Spleen (tissue), 11 donors: ENCODE measurements around the gene GALNT17. TPM values are rescaled to one million over a fixed set of nuclear protein-coding genes. Genes with fewer than 3 reads are reported as not detected.

Source experiments
- DNase-seq: peaks from one replicate; pipeline ENCODE4 v3.0.0-alpha.2; 2020
- H3K27ac ChIP-seq, 8 donors: fragments of 200-600 bp; sonication (generic) in 7 of 8; 1 replicate in 4 of 8; 2 replicates in 4 of 8; pipeline versions ENCODE4 v1.5.0 to v1.8.0; 2016 to 2021; ENCODE audit warnings: inconsistent platforms in 4 of 8, mild to moderate bottlenecking in 4 of 8, moderate library complexity in 1 of 8
- H3K27me3 ChIP-seq, 7 donors: fragments of 200-600 bp; sonication (generic) in 6 of 7; replicated peaks in 1 of 7; 1 replicate in 4 of 7; 2 replicates in 3 of 7; pipeline versions ENCODE4 v1.5.0 to v1.8.0; 2016 to 2021; ENCODE audit warnings: inconsistent platforms in 3 of 7, mild to moderate bottlenecking in 1 of 7
- H3K36me3 ChIP-seq, 6 donors: fragments of 200-600 bp; sonication (generic) in 5 of 6; 1 replicate in 4 of 6; 2 replicates in 2 of 6; pipeline versions ENCODE4 v1.5.0 to v1.8.0; 2016 to 2021; ENCODE audit warnings: inconsistent platforms in 2 of 6
- H3K4me1 ChIP-seq, 6 donors: fragments of 200-600 bp; sonication (generic) in 5 of 6; 1 replicate in 3 of 6; 2 replicates in 3 of 6; pipeline versions ENCODE4 v1.5.0 to v1.8.0; 2016 to 2021; ENCODE audit warnings: inconsistent platforms in 3 of 6
- H3K4me3 ChIP-seq, 8 donors: fragments of 200-600 bp; sonication (generic) in 7 of 8; 1 replicate in 4 of 8; 2 replicates in 4 of 8; pipeline versions ENCODE4 v1.5.0 to v1.8.0; 2016 to 2021; ENCODE audit warnings: inconsistent platforms in 4 of 8, mild to moderate bottlenecking in 4 of 8, moderate library complexity in 2 of 8
- H3K9me3 ChIP-seq, 8 donors: fragments of 200-600 bp; sonication (generic) in 7 of 8; 1 replicate in 4 of 8; 2 replicates in 4 of 8; pipeline versions ENCODE4 v1.5.0 to v1.8.0; 2016 to 2021; ENCODE audit warnings: inconsistent platforms in 4 of 8
- CTCF ChIP-seq, 11 experiments: fragments of 200-600 bp in 7 of 11; fragments of 450-650 bp in 4 of 11; sonication (generic) in 4 of 11; IDR thresholded peaks in 8 of 11; conservative IDR thresholded peaks in 3 of 11; 1 replicate in 7 of 11; 2 replicates in 4 of 11; pipeline versions ENCODE4 v1.4.0 to v1.8.0; 2016 to 2021; ENCODE audit warnings: antibody characterized with exemption in 11 of 11, inconsistent platforms in 4 of 11, mild to moderate bottlenecking in 1 of 11
- POLR2A ChIP-seq, 3 donors: fragments of 450-650 bp; IDR thresholded peaks; one replicate each; pipeline ENCODE4 v1.5.1; 2017; ENCODE audit warnings: antibody characterized with exemption in 3 of 3, mild to moderate bottlenecking in 1 of 3
- POLR2AphosphoS5 ChIP-seq, 3 donors: sonication (generic); formaldehyde crosslinking; IDR thresholded peaks; one replicate each; pipeline ENCODE4 v1.5.1; 2017; ENCODE audit warnings: antibody characterized with exemption in 3 of 3
- WGBS, 5 donors: extraction: QIAGEN DNeasy Blood & Tissue Kit in 3 of 5; methylation state at CpG; one replicate each; pipeline versions ENCODE4 v1.1.5 to v1.1.7; 2013 to 2018; 5-methylcytosine and 5-hydroxymethylcytosine counted together
- intact Hi-C: fragments of 100-400 bp; cut with DNase I; formaldehyde crosslinking; loops from one replicate; pipeline ENCODE4 v1.15.0; 2023; ENCODE audit warnings: low total_unique reads
- polyA plus RNA-seq, 3 donors: library from polyadenylated mRNA; stranded (reverse); fragments of 200-250 nt; gene quantifications; one replicate each; pipeline ENCODE4 v1.2.1, GENCODE V29; 2013
- total RNA-seq, 7 donors: library from RNA; depleted of rRNA in 3 of 7; stranded (reverse); fragments of >200 nt in 3 of 7; fragmentation: NEBNext Ultra II Directional in 4 of 7; extraction: Animal tissue kit (Norgen Biotek cat#: 25700) in 4 of 7; gene quantifications; one replicate each; pipeline versions ENCODE4 v1.1.0 to v1.2.1, GENCODE V29; 2016 to 2021
- donor health status: healthy with polysubstance abuse.
- donor health status: DM: no; HTN: no; CAD: no; lungs with moderate emphysema.
- donor health status: DM: no; HTN: no; CAD: no.
- donor health status: Bipolar disorder and iron deficiency.
- donor health status: healthy.
- donor health status: DM: no; HTN: no; CAD: no.
- donor health status: DM: yes; HTN: yes; CAD: no.

Gene GALNT17
- total and polyA plus RNA-seq, 10 donors: 0.39 to 10.8 (median 3.1) TPM

- WGBS, 5 donors: 53 to 78% (median 74%) methylated on average over 1 of the region's 1 CpG
- intact Hi-C loops: no loop called here
- TF ChIP-seq POLR2A (IDR thresholded peaks at IDR 0.05) (no peak), CTCF (IDR thresholded peaks at IDR 0.05 in 8 of 11, conservative IDR thresholded peaks at IDR 0.05 in 3 of 11) (no peak), POLR2AphosphoS5 (IDR thresholded peaks at IDR 0.05) (no peak)
These were observed 421.4 kb downstream of the GALNT17 start for GRCh38 chr7:71553306-71553705.

GRCh38 chr7:71555758-71556157, 423.8 kb downstream of the GALNT17 start:
- no peaks in the 10 kb centered on the region for H3K4me1 ChIP-seq
- H3K4me3 ChIP-seq: no peak overlapping the region
- no peak overlapping the region for H3K27ac ChIP-seq
- no peak for TF ChIP-seq POLR2A (IDR thresholded peaks at IDR 0.05)
- TF ChIP-seq POLR2AphosphoS5 (IDR thresholded peaks at IDR 0.05): no peak
- TF ChIP-seq CTCF (IDR thresholded peaks at IDR 0.05 in 8 of 11, conservative IDR thresholded peaks at IDR 0.05 in 3 of 11): no peak
- WGBS, 5 donors: 84 to 95% (median 91%) methylated on average over 8 of the region's 8 CpGs
- no peaks in the 10 kb centered on the region for H3K36me3 ChIP-seq
- intact Hi-C loops: no loop called here
- DNase-seq: no peak
- peaks cover 0 to 35% (median 12%) of the 10 kb centered on the region in 8 donors for H3K9me3 ChIP-seq
- no peaks in the 10 kb centered on the region for H3K27me3 ChIP-seq

More at GRCh38 chr7:71553306-71553705, 421.4 kb downstream of the GALNT17 start:
- Histone ChIP-seq H3K27me3 (no peaks in the 10 kb centered on the region), H3K4me3 (no peak overlapping the region), H3K27ac (no peak overlapping the region), H3K36me3 (no peaks in the 10 kb centered on the region), H3K4me1 (no peaks in the 10 kb centered on the region), H3K9me3 (peaks cover 0 to 51% (median 19%) of the 10 kb centered on the region in 8 donors)
- no peak for DNase-seq

GRCh38 chr7:71558806-71559613, 427.1 kb downstream of the GALNT17 start:
- Histone ChIP-seq H3K9me3 (peaks cover 0 to 5% (median 0%) of the 10 kb centered on the region in 8 donors), H3K27ac (no peak overlapping the region), H3K4me1 (no peaks in the 10 kb centered on the region), H3K36me3 (no peaks in the 10 kb centered on the region), H3K27me3 (no peaks in the 10 kb centered on the region), H3K4me3 (no peak overlapping the region)
- intact Hi-C loops: no loop called here
- DNase-seq: no peak
- TF ChIP-seq POLR2A (IDR thresholded peaks at IDR 0.05) (no peak), CTCF (IDR thresholded peaks at IDR 0.05 in 8 of 11, conservative IDR thresholded peaks at IDR 0.05 in 3 of 11) (no peak), POLR2AphosphoS5 (IDR thresholded peaks at IDR 0.05) (no peak)
- 41 to 51% (median 49%) methylated on average over 6 of the region's 6 CpGs for WGBS, 5 donors

- no peak for DNase-seq
- Histone ChIP-seq H3K9me3 (no peaks in the 10 kb centered on the region), H3K27ac (no peak overlapping the region), H3K4me3 (no peak overlapping the region), H3K4me1 (no peaks in the 10 kb centered on the region), H3K27me3 (no peaks in the 10 kb centered on the region), H3K36me3 (no peaks in the 10 kb centered on the region)
- WGBS, 5 donors: 54 to 69% (median 60%) methylated on average over 10 of the region's 10 CpGs
- intact Hi-C loops: no loop called here
- TF ChIP-seq POLR2A (IDR thresholded peaks at IDR 0.05): no peak
- no peak for TF ChIP-seq POLR2AphosphoS5 (IDR thresholded peaks at IDR 0.05)
- no peak for TF ChIP-seq CTCF (IDR thresholded peaks at IDR 0.05 in 8 of 11, conservative IDR thresholded peaks at IDR 0.05 in 3 of 11)
These were observed 428.5 kb downstream of the GALNT17 start for GRCh38 chr7:71560354-71560995.
